ENCODE data around the gene TEX36.
"Not testable (repeated sequence)": the region's sequence is repeated elsewhere in the genome, so short reads cannot be mapped to it uniquely, and the experiment has no call there.

TEX36 gene

DNA sequence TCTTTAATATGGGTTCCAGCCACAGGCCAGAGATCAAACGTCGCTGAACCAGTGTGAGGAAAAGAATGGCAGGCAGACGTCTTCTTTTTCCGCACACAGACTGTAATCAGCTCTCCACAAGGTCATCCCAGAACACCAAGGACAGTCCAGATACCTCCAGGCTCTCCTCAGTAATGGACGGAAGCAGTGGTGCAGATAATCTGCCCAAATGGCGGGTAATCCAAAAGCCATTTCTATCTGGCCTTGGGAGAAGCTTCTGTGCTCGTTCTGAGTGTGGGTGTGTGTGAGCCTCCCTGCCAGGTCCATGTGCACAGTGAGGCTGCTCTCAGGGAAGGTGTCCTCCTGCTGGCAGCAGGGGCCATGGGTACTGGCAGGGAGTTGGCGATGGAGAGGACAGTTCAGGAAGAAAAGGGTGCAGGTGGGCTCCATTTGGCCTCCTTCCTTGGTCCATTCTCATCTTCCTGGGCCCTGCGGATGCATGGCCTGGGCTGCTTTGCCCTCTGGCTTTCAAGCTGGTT is 15.6 kb upstream of the TEX36 start:
- no peak overlapping the region for H3K27ac ChIP-seq
- TF ChIP-seq, protein P1, sequence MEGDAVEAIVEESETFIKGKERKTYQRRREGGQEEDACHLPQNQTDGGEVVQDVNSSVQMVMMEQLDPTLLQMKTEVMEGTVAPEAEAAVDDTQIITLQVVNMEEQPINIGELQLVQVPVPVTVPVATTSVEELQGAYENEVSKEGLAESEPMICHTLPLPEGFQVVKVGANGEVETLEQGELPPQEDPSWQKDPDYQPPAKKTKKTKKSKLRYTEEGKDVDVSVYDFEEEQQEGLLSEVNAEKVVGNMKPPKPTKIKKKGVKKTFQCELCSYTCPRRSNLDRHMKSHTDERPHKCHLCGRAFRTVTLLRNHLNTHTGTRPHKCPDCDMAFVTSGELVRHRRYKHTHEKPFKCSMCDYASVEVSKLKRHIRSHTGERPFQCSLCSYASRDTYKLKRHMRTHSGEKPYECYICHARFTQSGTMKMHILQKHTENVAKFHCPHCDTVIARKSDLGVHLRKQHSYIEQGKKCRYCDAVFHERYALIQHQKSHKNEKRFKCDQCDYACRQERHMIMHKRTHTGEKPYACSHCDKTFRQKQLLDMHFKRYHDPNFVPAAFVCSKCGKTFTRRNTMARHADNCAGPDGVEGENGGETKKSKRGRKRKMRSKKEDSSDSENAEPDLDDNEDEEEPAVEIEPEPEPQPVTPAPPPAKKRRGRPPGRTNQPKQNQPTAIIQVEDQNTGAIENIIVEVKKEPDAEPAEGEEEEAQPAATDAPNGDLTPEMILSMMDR (IDR thresholded peaks at IDR 0.05), result no peak
- H3K9me3 ChIP-seq (ENCODE audit: control insufficient read depth, low read length), result no peaks in the 10 kb centered on the region
- H3K79me2 ChIP-seq, result no peaks in the 10 kb centered on the region
- H3K27me3 ChIP-seq (ENCODE audit: control insufficient read depth, insufficient read depth, low read length), result no peaks in the 10 kb centered on the region
- H3K9ac ChIP-seq, result no peak overlapping the region
- H3K36me3 ChIP-seq (ENCODE audit: control insufficient read depth, insufficient read depth, low read length), result no peaks in the 10 kb centered on the region
- no peaks in the 10 kb centered on the region for H3K4me1 ChIP-seq
- no peak overlapping the region for H2AFZ ChIP-seq
- H3K4me2 ChIP-seq (ENCODE audit: low read length), result no peak overlapping the region
- H3K4me3 ChIP-seq (ENCODE audit: low read depth, low read length), result no peak overlapping the region

DNA sequence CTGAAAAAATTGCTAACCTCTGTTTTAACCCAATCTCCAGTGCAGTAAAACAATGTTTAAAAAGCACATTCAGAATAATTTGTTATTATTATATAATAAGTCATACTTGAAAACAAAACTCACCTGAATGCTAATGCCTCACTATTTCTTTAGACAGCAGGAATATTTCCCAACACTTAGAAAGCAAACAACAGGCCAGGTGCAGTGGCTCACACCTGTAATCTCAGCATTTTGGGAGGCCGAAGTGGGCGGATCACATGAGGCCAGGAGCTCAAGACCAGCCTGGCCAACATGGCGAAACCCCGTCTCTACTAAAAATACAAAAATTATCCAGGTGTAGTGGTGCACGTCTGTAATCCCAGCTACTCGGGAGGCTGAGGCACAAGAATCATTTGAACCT is 13.9 kb upstream of the TEX36 start:
- H3K36me3 ChIP-seq (ENCODE audit: control insufficient read depth, insufficient read depth, low read length); H3K27ac ChIP-seq; H3K4me2 ChIP-seq (ENCODE audit: low read length); H3K4me3 ChIP-seq (ENCODE audit: low read depth, low read length); H3K4me1 ChIP-seq; H3K79me2 ChIP-seq; H3K9me3 ChIP-seq (ENCODE audit: control insufficient read depth, low read length); H3K27me3 ChIP-seq (ENCODE audit: control insufficient read depth, insufficient read depth, low read length); H2AFZ ChIP-seq; H3K9ac ChIP-seq: not testable (repeated sequence)

DNA sequence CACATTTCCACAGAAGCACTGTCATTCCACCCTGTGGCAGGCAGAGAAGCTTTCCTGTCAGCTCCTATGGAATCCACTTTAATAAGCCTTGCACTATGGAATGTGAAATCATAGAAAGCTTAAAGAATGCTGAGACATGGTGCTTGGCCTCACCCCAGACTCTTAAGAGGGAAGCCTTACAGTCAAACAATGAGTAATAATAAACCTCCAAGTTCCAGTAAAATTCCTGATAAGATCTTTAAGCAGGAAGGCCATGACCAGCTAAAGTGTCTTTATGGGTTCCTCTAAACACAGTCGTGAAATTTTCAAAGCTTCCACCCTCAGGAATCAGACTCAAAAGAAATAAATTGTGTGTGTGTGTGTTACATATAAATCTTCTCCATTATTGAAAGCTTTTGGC is 11.9 kb upstream of the TEX36 start:
- H3K27me3 ChIP-seq (ENCODE audit: control insufficient read depth, insufficient read depth, low read length), result no peaks in the 10 kb centered on the region
- H3K9me3 ChIP-seq (ENCODE audit: control insufficient read depth, low read length), result no peaks in the 10 kb centered on the region
- TF ChIP-seq, protein P1 (IDR thresholded peaks at IDR 0.05), result no peak
- H2AFZ ChIP-seq, result no peak overlapping the region
- no peaks in the 10 kb centered on the region for H3K79me2 ChIP-seq
- H3K9ac ChIP-seq, result no peak overlapping the region
- no peaks in the 10 kb centered on the region for H3K36me3 ChIP-seq (ENCODE audit: control insufficient read depth, insufficient read depth, low read length)
- H3K4me3 ChIP-seq (ENCODE audit: low read depth, low read length), result no peak overlapping the region
- H3K4me2 ChIP-seq (ENCODE audit: low read length), result no peak overlapping the region
- H3K4me1 ChIP-seq, result no peaks in the 10 kb centered on the region
- no peak overlapping the region for H3K27ac ChIP-seq

DNA sequence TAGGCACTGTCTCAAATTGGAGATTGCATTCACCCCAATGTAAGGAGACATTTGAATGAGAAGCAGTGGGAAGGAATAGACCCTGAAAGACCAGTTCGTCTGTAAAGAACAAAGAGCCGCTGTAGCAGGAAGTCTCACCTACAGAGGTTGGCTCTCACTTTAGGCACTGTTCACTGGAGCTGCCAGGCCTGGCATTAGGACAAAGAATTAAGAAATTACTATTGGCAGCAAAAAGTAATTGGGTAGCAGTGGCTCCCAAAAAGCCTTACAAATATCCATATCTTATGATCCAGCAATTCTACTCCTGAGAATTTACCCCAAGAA is 10.5 kb upstream of the TEX36 start:
- no peak overlapping the region for H3K4me2 ChIP-seq (ENCODE audit: low read length)
- H3K27me3 ChIP-seq (ENCODE audit: control insufficient read depth, insufficient read depth, low read length), result no peaks in the 10 kb centered on the region
- H3K9me3 ChIP-seq (ENCODE audit: control insufficient read depth, low read length), result no peaks in the 10 kb centered on the region
- H3K79me2 ChIP-seq, result no peaks in the 10 kb centered on the region
- no peaks in the 10 kb centered on the region for H3K4me1 ChIP-seq
- no peak overlapping the region for H3K27ac ChIP-seq
- H2AFZ ChIP-seq, result no peak overlapping the region
- no peaks in the 10 kb centered on the region for H3K36me3 ChIP-seq (ENCODE audit: control insufficient read depth, insufficient read depth, low read length)
- TF ChIP-seq, protein P1 (IDR thresholded peaks at IDR 0.05), result no peak
- no peak overlapping the region for H3K4me3 ChIP-seq (ENCODE audit: low read depth, low read length)
- no peak overlapping the region for H3K9ac ChIP-seq

DNA sequence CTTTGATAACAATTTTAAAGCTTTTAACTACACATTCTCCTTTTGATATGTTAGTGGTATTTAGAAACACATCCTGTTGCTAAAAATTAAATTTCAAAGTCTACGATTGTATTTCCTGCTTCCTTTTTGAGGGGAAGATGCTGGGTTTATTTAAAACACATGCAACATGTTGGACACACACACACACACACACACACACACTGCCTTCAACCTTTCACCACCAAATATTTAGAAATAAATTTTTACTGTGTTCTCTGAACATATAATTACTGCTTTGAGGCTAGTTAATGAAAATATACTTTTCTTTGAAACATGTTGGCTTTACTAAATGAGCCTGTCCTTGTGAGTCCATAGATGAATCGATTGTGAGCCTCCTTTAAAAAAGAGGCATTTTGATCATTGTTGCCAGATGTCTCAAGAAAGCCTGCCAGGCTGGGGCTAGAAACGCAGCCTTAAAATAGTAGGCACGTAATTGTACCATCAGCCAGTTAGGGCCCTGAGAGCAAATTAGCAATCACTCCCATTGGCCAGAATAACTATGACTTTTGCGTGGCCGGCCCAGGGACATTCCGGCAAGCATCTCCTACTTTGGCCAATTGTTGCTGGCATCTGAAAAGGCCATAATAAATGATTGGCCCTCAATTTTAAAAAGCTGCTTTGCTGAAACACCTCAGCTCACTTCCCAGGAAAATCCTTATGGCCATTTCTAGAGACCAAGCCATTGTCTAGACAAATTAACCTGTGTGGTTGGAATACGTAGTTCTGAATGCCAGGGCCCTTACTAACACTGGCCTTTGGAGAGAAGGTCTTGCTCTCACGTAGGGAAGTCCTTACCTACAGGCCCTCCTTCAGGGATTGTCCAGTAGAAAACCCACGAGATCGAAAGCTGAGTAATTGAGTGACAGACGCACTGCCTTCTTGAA is 9.9 kb upstream of the TEX36 start:
- Histone ChIP-seq H2AFZ (no peak overlapping the region), H3K36me3 (ENCODE audit: control insufficient read depth, insufficient read depth, low read length) (no peaks in the 10 kb centered on the region), H3K27ac (no peak overlapping the region), H3K4me3 (ENCODE audit: low read depth, low read length) (no peak overlapping the region), H3K4me2 (ENCODE audit: low read length) (no peak overlapping the region), H3K79me2 (no peaks in the 10 kb centered on the region), H3K4me1 (no peaks in the 10 kb centered on the region), H3K27me3 (ENCODE audit: control insufficient read depth, insufficient read depth, low read length) (no peaks in the 10 kb centered on the region), H3K9me3 (ENCODE audit: control insufficient read depth, low read length) (no peaks in the 10 kb centered on the region), H3K9ac (no peak overlapping the region)
- TF ChIP-seq, protein P1 (IDR thresholded peaks at IDR 0.05), result no peak
